Measurements from ENCODE around the gene AK1.

DNA sequence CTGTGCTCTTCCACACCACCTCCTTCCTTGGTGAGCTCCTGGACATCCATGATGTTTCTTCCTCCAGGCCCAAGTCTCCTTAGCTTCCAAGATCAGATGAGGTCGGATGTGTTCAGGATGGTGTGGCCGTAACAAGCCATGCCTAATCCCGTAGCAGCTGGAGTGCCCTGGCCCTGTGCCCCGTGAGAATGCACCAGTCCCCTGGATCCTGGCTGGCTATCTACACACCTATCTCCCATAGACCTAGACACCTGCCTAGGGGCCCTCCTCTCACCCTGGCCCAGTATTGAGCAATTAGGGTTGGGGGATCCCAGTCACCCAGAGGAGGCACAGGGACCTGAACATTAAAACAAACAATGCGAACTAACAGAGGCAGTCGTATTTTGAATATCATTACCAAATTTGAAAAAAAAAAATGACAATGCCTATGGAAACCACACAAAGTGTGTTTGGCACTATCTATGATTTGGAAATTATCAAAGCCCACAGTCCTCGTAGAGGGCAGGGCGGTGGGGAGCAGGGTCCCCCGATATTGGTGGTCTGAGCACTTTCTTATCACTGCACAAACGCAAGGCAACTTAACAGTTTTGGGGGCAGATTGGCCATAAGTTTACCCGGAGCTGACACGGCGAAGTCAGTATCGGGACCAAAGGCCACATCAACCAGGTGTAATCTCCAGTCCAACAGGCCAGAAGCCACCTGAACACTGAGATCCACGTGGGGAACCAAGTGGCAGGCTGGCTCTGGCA lies 36.2 kb downstream of the AK1 start:
- TF ChIP-seq EZH2 (IDR thresholded peaks at IDR 0.05; ENCODE audit: borderline replicate concordance, low read length) (no peak), CTCF (conservative IDR thresholded peaks at IDR 0.05 in 1 of 2, IDR thresholded peaks at IDR 0.05 in 1 of 2; ENCODE audit: extremely low read depth in 1 of 2, insufficient read depth in 1 of 2, low read depth in 1 of 2, low read length in 2 of 2) (no peak)
